CD4-positive, alpha-beta T cell (primary cell): ENCODE data around the gene PLA2R1. TPM values are rescaled to one million over a fixed set of nuclear protein-coding genes. Genes with fewer than 3 reads are reported as not detected.
"Not testable (repeated sequence)": the region's sequence is repeated elsewhere in the genome, so short reads cannot be mapped to it uniquely, and the experiment has no call there.

Experiments used
- ATAC-seq: fragments of 200-7000 bp; cut with Tn5 transposase; one replicate; pipeline ENCODE4 v1.10.0; 2022; ENCODE audit warnings: mild to moderate bottlenecking; ENCODE audit not compliant: poor library complexity
- CTCF ChIA-PET: fragments of 350-600 bp; sonication (Branson Sonifier 250); formaldehyde crosslinking; loops from one replicate; lab custom pipeline; 2021; ENCODE audit warnings: antibody characterized with exemption, inconsistent platforms; lab: Charles Lee
- POLR2A ChIA-PET: fragments of 350-600 bp; sonication (Branson Sonifier 250); formaldehyde crosslinking; loops from one replicate; lab custom pipeline; 2021; ENCODE audit warnings: antibody characterized with exemption, inconsistent platforms; lab: Charles Lee
- DNase-seq, 14 experiments: peaks; one replicate each; pipeline ENCODE4 v3.0.0-alpha.2; 2013 to 2020; ENCODE audit warnings: mixed read lengths in 2 of 14
- H3K27ac ChIP-seq, 2 donors: one replicate each; pipeline versions ENCODE4 v1.5.1 to v1.7.0; 2013; ENCODE audit warnings: low read length in 2 of 2, low read depth in 1 of 2, mild to moderate bottlenecking in 1 of 2
- H3K27me3 ChIP-seq, 2 experiments: 1 replicate in 1 of 2; 2 replicates in 1 of 2; pipeline versions ENCODE4 v1.6.1 to v1.7.0; 2013; ENCODE audit warnings: low read length in 2 of 2, control low read depth in 1 of 2, mild to moderate bottlenecking in 1 of 2, moderate library complexity in 1 of 2; ENCODE audit not compliant: insufficient read depth in 2 of 2, control insufficient read depth in 1 of 2
- H3K36me3 ChIP-seq: one replicate; pipeline ENCODE4 v1.6.1; 2013; ENCODE audit warnings: low read length, control low read depth; ENCODE audit not compliant: insufficient read depth
- H3K4me1 ChIP-seq: one replicate; pipeline ENCODE4 v1.6.1; 2013; ENCODE audit warnings: low read length, control low read depth; ENCODE audit not compliant: insufficient read depth
- H3K4me3 ChIP-seq: one replicate; pipeline ENCODE4 v1.5.1; 2013; ENCODE audit warnings: mild to moderate bottlenecking, low read length, moderate library complexity
- H3K9me3 ChIP-seq, 2 experiments: 1 replicate in 1 of 2; 2 replicates in 1 of 2; pipeline versions ENCODE4 v1.6.1 to v1.7.0; 2013; ENCODE audit warnings: low read length in 2 of 2, mild to moderate bottlenecking in 2 of 2, control low read depth in 1 of 2, moderate library complexity in 1 of 2; ENCODE audit not compliant: control insufficient read depth in 1 of 2, insufficient read depth in 1 of 2
- H3K27ac Mint-ChIP-seq: one replicate; pipeline ENCODE4 v1.8.0; 2020; ENCODE audit warnings: mixed read lengths
- H3K27me3 Mint-ChIP-seq: one replicate; pipeline ENCODE4 v1.8.0; 2021; ENCODE audit warnings: mixed read lengths
- H3K36me3 Mint-ChIP-seq: one replicate; pipeline ENCODE4 v1.8.0; 2021; ENCODE audit warnings: low read depth, mixed read lengths
- H3K4me1 Mint-ChIP-seq: one replicate; pipeline ENCODE4 v1.8.0; 2021; ENCODE audit warnings: low read depth, mixed read lengths
- H3K4me3 Mint-ChIP-seq: one replicate; pipeline ENCODE4 v1.8.0; 2020; ENCODE audit warnings: mild to moderate bottlenecking, mixed read lengths
- H3K9me3 Mint-ChIP-seq: one replicate; pipeline ENCODE4 v1.8.0; 2020; ENCODE audit warnings: mixed read lengths
- intact Hi-C, 2 experiments: fragments of 100-400 bp; cut with DNase I in 1 of 2; cut with micrococcal nuclease in 1 of 2; formaldehyde crosslinking; loops; one replicate each; pipeline versions ENCODE4 v1.15.1 to v1.9.0; 2023 to 2025; cut with DNase I, micrococcal nuclease
- total RNA-seq, 174 experiments: library from RNA in 2 of 174; stranded (reverse) in 2 of 174; gene quantifications; one replicate each; pipeline ENCODE4 v1.2.3 and lab custom pipeline; 2021 to 2026
- TF ChIP-seq, protein P1 (sequence below): fragments of 200-600 bp; IDR thresholded peaks from one replicate; pipeline ENCODE4 v1.8.0; 2022; ENCODE audit warnings: antibody characterized with exemption, mild to moderate bottlenecking

Gene PLA2R1
- total RNA-seq, 2 experiments from 2014 or later: not detected

DNA sequence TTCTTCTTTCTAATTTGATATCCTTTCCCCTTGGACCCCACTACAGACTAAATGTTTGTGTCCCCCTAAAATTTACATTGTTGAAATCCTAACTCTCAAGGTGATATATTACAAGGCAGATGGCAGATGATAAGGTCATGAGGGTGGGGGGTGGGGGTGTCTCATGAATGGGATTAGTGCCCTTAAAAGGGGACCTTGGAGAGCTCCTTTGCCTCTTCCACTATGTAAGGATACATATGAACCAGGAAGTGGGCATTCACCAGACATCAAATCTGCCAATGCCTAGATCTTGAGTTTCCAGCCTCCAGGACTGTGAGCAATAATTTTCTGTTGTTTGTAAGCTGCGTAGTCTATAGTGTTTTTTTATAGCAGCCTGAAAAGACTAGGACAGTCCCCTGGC lies 89.1 kb downstream of the PLA2R1 start:
- intact Hi-C loops: no loop called here
- H3K36me3 Mint-ChIP-seq: no peaks in the 10 kb centered on the region
- H3K27me3 Mint-ChIP-seq: peaks cover 5% of the 10 kb centered on the region
- TF ChIP-seq, protein P1, sequence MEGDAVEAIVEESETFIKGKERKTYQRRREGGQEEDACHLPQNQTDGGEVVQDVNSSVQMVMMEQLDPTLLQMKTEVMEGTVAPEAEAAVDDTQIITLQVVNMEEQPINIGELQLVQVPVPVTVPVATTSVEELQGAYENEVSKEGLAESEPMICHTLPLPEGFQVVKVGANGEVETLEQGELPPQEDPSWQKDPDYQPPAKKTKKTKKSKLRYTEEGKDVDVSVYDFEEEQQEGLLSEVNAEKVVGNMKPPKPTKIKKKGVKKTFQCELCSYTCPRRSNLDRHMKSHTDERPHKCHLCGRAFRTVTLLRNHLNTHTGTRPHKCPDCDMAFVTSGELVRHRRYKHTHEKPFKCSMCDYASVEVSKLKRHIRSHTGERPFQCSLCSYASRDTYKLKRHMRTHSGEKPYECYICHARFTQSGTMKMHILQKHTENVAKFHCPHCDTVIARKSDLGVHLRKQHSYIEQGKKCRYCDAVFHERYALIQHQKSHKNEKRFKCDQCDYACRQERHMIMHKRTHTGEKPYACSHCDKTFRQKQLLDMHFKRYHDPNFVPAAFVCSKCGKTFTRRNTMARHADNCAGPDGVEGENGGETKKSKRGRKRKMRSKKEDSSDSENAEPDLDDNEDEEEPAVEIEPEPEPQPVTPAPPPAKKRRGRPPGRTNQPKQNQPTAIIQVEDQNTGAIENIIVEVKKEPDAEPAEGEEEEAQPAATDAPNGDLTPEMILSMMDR: no peak
- CTCF ChIA-PET: interaction anchor here (0.6 kb wide), 1 partner anchor 137 kb away, joined by 3 read pairs; no protein-coding TSS in a partner anchor
- Histone ChIP-seq H3K36me3 (no peaks in the 10 kb centered on the region), H3K27me3 (peaks cover 0 to 5% of the 10 kb centered on the region in 2 experiments), H3K27ac (no peak overlapping the region), H3K4me3 (no peak overlapping the region), H3K4me1 (no peaks in the 10 kb centered on the region), H3K9me3 (no peaks in the 10 kb centered on the region)
- no peaks in the 10 kb centered on the region for H3K4me1 Mint-ChIP-seq
- H3K27ac Mint-ChIP-seq: no peak overlapping the region
- no peak overlapping the region for H3K4me3 Mint-ChIP-seq
- POLR2A ChIA-PET: no interaction called here
- no peak for DNase-seq
- no peaks in the 10 kb centered on the region for H3K9me3 Mint-ChIP-seq
- no peak for ATAC-seq

DNA sequence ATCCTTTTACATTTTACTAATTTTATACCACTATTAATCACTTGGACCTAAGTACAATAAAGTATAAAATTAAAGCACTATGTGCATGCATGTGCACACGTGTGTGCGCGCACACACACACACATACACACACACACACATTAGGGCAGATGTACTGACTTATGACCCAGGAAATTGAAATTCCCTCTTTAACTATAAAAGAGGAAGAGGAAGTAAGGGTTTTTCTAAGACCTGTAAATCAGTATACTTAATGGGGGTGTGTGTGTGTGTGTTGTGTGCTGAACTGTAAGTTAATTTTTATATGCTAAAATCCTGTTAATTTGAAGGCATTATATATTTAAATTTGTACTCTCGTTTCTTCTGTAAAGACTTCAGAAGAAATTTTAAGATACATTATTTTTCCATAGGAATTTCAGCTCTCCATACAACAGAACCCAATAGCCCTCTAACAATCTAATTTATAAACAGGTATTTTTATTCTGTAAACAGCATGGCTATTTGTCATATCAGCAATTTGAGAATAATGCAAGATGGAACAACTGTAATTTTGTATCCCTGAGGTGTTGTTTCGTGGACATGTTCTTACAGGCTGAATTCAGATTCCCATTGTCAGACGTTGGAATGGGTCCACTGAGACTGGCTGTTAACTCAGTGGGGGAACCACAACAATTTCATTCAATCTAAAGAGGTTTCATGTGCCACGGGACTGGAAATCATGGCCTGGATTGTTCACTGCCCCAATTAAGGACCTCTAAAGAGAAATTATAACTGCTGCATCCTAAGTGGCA lies 90.9 kb downstream of the PLA2R1 start:
- H3K27me3 ChIP-seq: peaks cover 0 to 4% of the 10 kb centered on the region in 2 experiments
- TF ChIP-seq, protein P1: no peak
- no peaks in the 10 kb centered on the region for H3K4me1 ChIP-seq
- no peaks in the 10 kb centered on the region for H3K36me3 ChIP-seq
- ChIA-PET POLR2A (no interaction called here), CTCF (no interaction called here)
- ATAC-seq (no peak), DNase-seq (no peak)
- Mint-ChIP-seq H3K27ac (no peak overlapping the region), H3K36me3 (no peaks in the 10 kb centered on the region), H3K9me3 (no peaks in the 10 kb centered on the region), H3K27me3 (no peaks in the 10 kb centered on the region), H3K4me3 (no peak overlapping the region), H3K4me1 (no peaks in the 10 kb centered on the region)
- intact Hi-C loops: no loop called here
- H3K4me3 ChIP-seq: no peak overlapping the region
- no peak overlapping the region for H3K27ac ChIP-seq
- H3K9me3 ChIP-seq: no peaks in the 10 kb centered on the region

- ATAC-seq, H3K9me3 ChIP-seq, H3K36me3 ChIP-seq, H3K27ac Mint-ChIP-seq, H3K4me1 ChIP-seq, H3K9me3 Mint-ChIP-seq, H3K4me3 Mint-ChIP-seq, H3K27ac ChIP-seq, H3K27me3 Mint-ChIP-seq, CTCF ChIA-PET, H3K27me3 ChIP-seq, DNase-seq, POLR2A ChIA-PET, H3K36me3 Mint-ChIP-seq, H3K4me1 Mint-ChIP-seq, H3K4me3 ChIP-seq, intact Hi-C loops: not testable (repeated sequence)
Measured at GRCh38 chr2:159970548-159970947, 91.9 kb downstream of the PLA2R1 start.
